Caco-2 (cell line): ENCODE measurements around the gene MRPS27. TPM values are rescaled to one million over a fixed set of nuclear protein-coding genes. Genes with fewer than 3 reads are reported as not detected.

Source experiments
- BruUV-seq: library from RNA; stranded (reverse); fragments of 400-500 nt; replicated peaks from 2 replicates; lab custom pipeline; 2021; lab: Mats Ljungman, UMichigan
- CTCF ChIA-PET: fragments of 300-600 bp; sonication (Branson Sonifier 250); formaldehyde crosslinking; loops from one replicate; lab custom pipeline; 2022; ENCODE audit warnings: antibody characterized with exemption; lab: Charles Lee
- POLR2A ChIA-PET: fragments of 300-600 bp; sonication (Branson Sonifier 250); formaldehyde crosslinking; loops from one replicate; lab custom pipeline; 2022; ENCODE audit warnings: antibody characterized with exemption; lab: Charles Lee
- DNase-seq, 2 experiments: peaks; one replicate each; pipeline versions ENCODE4 v3.0.0 to v3.0.0-alpha.2; 2020 to 2022
- H3K27me3 ChIP-seq: replicated peaks from 2 replicates; pipeline ENCODE4 v1.6.0; 2011; ENCODE audit warnings: low read length; ENCODE audit not compliant: control insufficient read depth, insufficient read depth
- H3K36me3 ChIP-seq: 2 replicates; pipeline ENCODE4 v1.5.1; 2011; ENCODE audit warnings: low read length; ENCODE audit not compliant: control insufficient read depth, insufficient read depth
- H3K4me1 ChIP-seq: fragments of 250-450 bp; sonication (Bioruptor Pico); 2 replicates; pipeline ENCODE4 v1.5.1; 2020; ENCODE audit warnings: mild to moderate bottlenecking
- H3K4me3 ChIP-seq: 2 replicates; pipeline ENCODE4 v1.5.1; 2011; ENCODE audit warnings: low read depth, mild to moderate bottlenecking, control low read depth, low read length
- H3K9me3 ChIP-seq: fragments of 250-450 bp; sonication (Bioruptor Pico); 2 replicates; pipeline ENCODE4 v1.5.1; 2020; ENCODE audit warnings: mild to moderate bottlenecking, moderate library complexity
- H3K27ac Mint-ChIP-seq: one replicate; pipeline ENCODE4 v1.8.0; 2022; ENCODE audit warnings: mixed read lengths; ENCODE audit not compliant: unreplicated experiment
- H3K27me3 Mint-ChIP-seq: one replicate; pipeline ENCODE4 v1.8.0; 2022; ENCODE audit warnings: mixed read lengths; ENCODE audit not compliant: insufficient read depth, unreplicated experiment
- H3K36me3 Mint-ChIP-seq: one replicate; pipeline ENCODE4 v1.8.0; 2022; ENCODE audit warnings: mild to moderate bottlenecking, mixed read lengths; ENCODE audit not compliant: insufficient read depth, unreplicated experiment
- H3K4me1 Mint-ChIP-seq: one replicate; pipeline ENCODE4 v1.8.0; 2022; ENCODE audit warnings: low read depth, mixed read lengths; ENCODE audit not compliant: unreplicated experiment
- H3K4me3 Mint-ChIP-seq: one replicate; pipeline ENCODE4 v1.8.0; 2022; ENCODE audit warnings: mild to moderate bottlenecking, moderate library complexity, mixed read lengths; ENCODE audit not compliant: unreplicated experiment
- H3K9me3 Mint-ChIP-seq: one replicate; pipeline ENCODE4 v1.8.0; 2022; ENCODE audit warnings: mixed read lengths; ENCODE audit not compliant: unreplicated experiment
- CTCF ChIP-seq, 2 experiments: fragments of 200-600 bp in 1 of 2; IDR thresholded peaks; 1 replicate in 1 of 2; 2 replicates in 1 of 2; pipeline versions ENCODE4 v1.5.1 to v1.8.0; 2011 to 2022; ENCODE audit warnings: antibody characterized with exemption in 1 of 2, control low read depth in 1 of 2, inconsistent platforms in 1 of 2, low read depth in 1 of 2, low read length in 1 of 2, mild to moderate bottlenecking in 1 of 2, moderate library complexity in 1 of 2; ENCODE audit not compliant: insufficient read depth in 1 of 2, severe bottlenecking in 1 of 2, unreplicated experiment in 1 of 2
- intact Hi-C: fragments of 100-400 bp; cut with micrococcal nuclease; formaldehyde crosslinking; loops from one replicate; pipeline ENCODE4 v1.10.0; 2022; ENCODE audit not compliant: unreplicated experiment
- total RNA-seq: library from RNA; stranded (reverse); gene quantifications from 2 replicates; pipeline ENCODE4 v1.2.3, GENCODE V29; 2022

Gene MRPS27
- total RNA-seq, 1 experiment from 2014 or later, result 71.1 TPM

GRCh38 chr5:72197393-72197792, 122.6 kb downstream of the MRPS27 start:
- POLR2A ChIA-PET, result no interaction called here
- no peak for DNase-seq

GRCh38 chr5:72195581-72195980, 124.5 kb downstream of the MRPS27 start:
- Histone ChIP-seq H3K36me3 (no peaks in the 10 kb centered on the region), H3K4me1 (no peaks in the 10 kb centered on the region), H3K9me3 (no peaks in the 10 kb centered on the region), H3K4me3 (no peak overlapping the region), H3K27me3 (no peaks in the 10 kb centered on the region; the same call in 1 of the 2 replicates)
- H3K4me3 Mint-ChIP-seq, result no peak overlapping the region
- H3K4me1 Mint-ChIP-seq, result no peaks in the 10 kb centered on the region
- no peaks in the 10 kb centered on the region for H3K36me3 Mint-ChIP-seq
- ChIA-PET CTCF (no interaction called here), POLR2A (no interaction called here)
- BruUV-seq, result no TSS peak
- peaks cover 33% of the 10 kb centered on the region for H3K27me3 Mint-ChIP-seq
- peaks cover 20% of the 10 kb centered on the region for H3K9me3 Mint-ChIP-seq
- no peak overlapping the region for H3K27ac Mint-ChIP-seq
- no peak for DNase-seq
- intact Hi-C loops, result no loop called here
- no peak for TF ChIP-seq CTCF (IDR thresholded peaks at IDR 0.05; ENCODE audit: insufficient read depth in 1 of 2, low read depth in 1 of 2, low read length in 1 of 2, severe bottlenecking in 1 of 2, unreplicated experiment in 1 of 2)

More at GRCh38 chr5:72197393-72197792, 122.6 kb downstream of the MRPS27 start:
- no peak for TF ChIP-seq CTCF (IDR thresholded peaks at IDR 0.05; ENCODE audit: insufficient read depth in 1 of 2, low read depth in 1 of 2, low read length in 1 of 2, severe bottlenecking in 1 of 2, unreplicated experiment in 1 of 2)
- H3K4me3 Mint-ChIP-seq, result no peak overlapping the region
- H3K4me1 Mint-ChIP-seq, result no peaks in the 10 kb centered on the region
- peaks cover 29% of the 10 kb centered on the region for H3K27me3 Mint-ChIP-seq
- peaks cover 20% of the 10 kb centered on the region for H3K9me3 Mint-ChIP-seq
- no peaks in the 10 kb centered on the region for H3K36me3 ChIP-seq
- no peaks in the 10 kb centered on the region for H3K4me1 ChIP-seq
- CTCF ChIA-PET, result no interaction called here
- no peaks in the 10 kb centered on the region for H3K36me3 Mint-ChIP-seq
- no peaks in the 10 kb centered on the region for H3K9me3 ChIP-seq
- H3K4me3 ChIP-seq, result no peak overlapping the region
- no peak overlapping the region for H3K27ac Mint-ChIP-seq
- BruUV-seq, result no TSS peak
- no peaks in the 10 kb centered on the region; the same call in 1 of the 2 replicates for H3K27me3 ChIP-seq
- intact Hi-C loops, result no loop called here

- peaks cover 33% of the 10 kb centered on the region for H3K27me3 Mint-ChIP-seq
- H3K4me3 Mint-ChIP-seq, result no peak overlapping the region
- TF ChIP-seq CTCF (IDR thresholded peaks at IDR 0.05; ENCODE audit: insufficient read depth in 1 of 2, low read depth in 1 of 2, low read length in 1 of 2, severe bottlenecking in 1 of 2, unreplicated experiment in 1 of 2), result no peak
- no TSS peak for BruUV-seq
- H3K9me3 ChIP-seq, result no peaks in the 10 kb centered on the region
- H3K36me3 ChIP-seq, result no peaks in the 10 kb centered on the region
- intact Hi-C loops, result no loop called here
- H3K4me3 ChIP-seq, result no peak overlapping the region
- no peak overlapping the region for H3K27ac Mint-ChIP-seq
- no peak for DNase-seq
- H3K9me3 Mint-ChIP-seq, result peaks cover 20% of the 10 kb centered on the region
- POLR2A ChIA-PET, result no interaction called here
- CTCF ChIA-PET, result no interaction called here
- H3K4me1 Mint-ChIP-seq, result no peaks in the 10 kb centered on the region
- H3K4me1 ChIP-seq, result no peaks in the 10 kb centered on the region
- no peaks in the 10 kb centered on the region; the same call in 1 of the 2 replicates for H3K27me3 ChIP-seq
- H3K36me3 Mint-ChIP-seq, result no peaks in the 10 kb centered on the region
Measured at GRCh38 chr5:72194846-72195245, 125.2 kb downstream of the MRPS27 start.
